GM23248 (cell line): Measurements from ENCODE around the gene ACAP2. TPM values are rescaled to one million over a fixed set of nuclear protein-coding genes. Genes with fewer than 3 reads are reported as not detected.

Experiments
- DNase-seq: peaks from one replicate; pipeline ENCODE4 v3.0.0-alpha.2; 2015
- H2AFZ ChIP-seq: fragments of 200-600 bp; sonication (generic); 2 replicates; pipeline ENCODE4 v1.6.1; 2016; ENCODE audit warnings: antibody characterized with exemption
- H3F3A ChIP-seq: fragments of 200-600 bp; sonication (generic); 2 replicates; pipeline ENCODE4 v1.6.1; 2016; ENCODE audit warnings: mild to moderate bottlenecking, antibody characterized with exemption, mixed run types; ENCODE audit not compliant: insufficient read depth
- H3K27ac ChIP-seq: fragments of 200-600 bp; sonication (generic); 2 replicates; pipeline ENCODE4 v1.5.1; 2016; ENCODE audit warnings: mild to moderate bottlenecking
- H3K27me3 ChIP-seq: fragments of 200-600 bp; sonication (generic); replicated peaks from 2 replicates; pipeline ENCODE4 v1.6.1; 2016; ENCODE audit warnings: mild to moderate bottlenecking; ENCODE audit not compliant: insufficient read depth
- H3K36me3 ChIP-seq: fragments of 200-600 bp; sonication (generic); 2 replicates; pipeline ENCODE4 v1.6.1; 2016; ENCODE audit warnings: low read depth, mild to moderate bottlenecking
- H3K4me1 ChIP-seq: fragments of 200-600 bp; sonication (generic); 2 replicates; pipeline ENCODE4 v1.6.1; 2016; ENCODE audit warnings: mild to moderate bottlenecking; ENCODE audit not compliant: insufficient read depth
- H3K4me2 ChIP-seq: fragments of 200-600 bp; sonication (generic); one replicate; pipeline ENCODE4 v1.6.1; 2016; ENCODE audit warnings: mild to moderate bottlenecking; ENCODE audit not compliant: unreplicated experiment
- H3K4me3 ChIP-seq: fragments of 200-600 bp; sonication (generic); 2 replicates; pipeline ENCODE4 v1.5.1; 2016; ENCODE audit warnings: mild to moderate bottlenecking
- H3K79me2 ChIP-seq: fragments of 200-600 bp; sonication (generic); 2 replicates; pipeline ENCODE4 v1.6.1; 2016; ENCODE audit warnings: mild to moderate bottlenecking; ENCODE audit not compliant: insufficient read depth
- H3K9ac ChIP-seq: fragments of 200-600 bp; sonication (generic); 2 replicates; pipeline ENCODE4 v1.6.1; 2016; ENCODE audit warnings: mild to moderate bottlenecking
- H3K9me2 ChIP-seq: fragments of 200-600 bp; sonication (generic); 2 replicates; pipeline ENCODE4 v1.6.1; 2016; ENCODE audit warnings: mixed run types, mild to moderate bottlenecking, moderate library complexity; ENCODE audit not compliant: insufficient read depth
- H3K9me3 ChIP-seq: fragments of 200-600 bp; sonication (generic); one replicate; pipeline ENCODE4 v1.6.1; 2017; ENCODE audit warnings: low read depth
- H4K20me1 ChIP-seq: fragments of 200-600 bp; sonication (generic); 2 replicates; pipeline ENCODE4 v1.6.0; 2016; ENCODE audit not compliant: insufficient read depth
- EZH2 ChIP-seq: fragments of 200-600 bp; sonication (generic); IDR thresholded peaks from 2 replicates; pipeline ENCODE4 v1.6.1; 2018; ENCODE audit warnings: antibody characterized with exemption, mild to moderate bottlenecking; ENCODE audit not compliant: insufficient read depth, poor library complexity, severe bottlenecking
- EZH2phosphoT487 ChIP-seq: fragments of 200-600 bp; sonication (generic); IDR thresholded peaks from 2 replicates; pipeline ENCODE4 v1.6.1; 2018; ENCODE audit warnings: antibody characterized with exemption, moderate library complexity, mild to moderate bottlenecking, low read depth; ENCODE audit not compliant: insufficient read depth
- WGBS, 2 experiments: methylation state at CpG; one replicate each; pipeline ENCODE4 v1.1.6; 2015 to 2017; ENCODE audit warnings: low lambda C conversion rate in 2 of 2, low coverage in 1 of 2; ENCODE audit errors: missing lambda C conversion rate in 2 of 2; 5-methylcytosine and 5-hydroxymethylcytosine counted together
- in situ Hi-C: fragments of 300-500 bp; cut with MboI; formaldehyde crosslinking; loops from 2 replicates; pipeline ENCODE4 v1.15.0; 2020
- polyA plus RNA-seq: library from polyadenylated mRNA; unstranded; fragments of >200 nt; fragmentation: Nextera tagmentation; extraction: Ambion mirVana; gene quantifications from 2 replicates; pipeline ENCODE4 v1.2.1, GENCODE V29; 2016
- total RNA-seq: library from RNA; depleted of rRNA; stranded (reverse); fragments of >200 nt; shearing (Covaris generic); gene quantifications from 2 replicates; pipeline ENCODE4 v1.2.3, GENCODE V29; 2014

ACAP2 gene
- total and polyA plus RNA-seq, 2 experiments from 2014 or later: 47.8 to 49.9 TPM

GRCh38 chr3:195352895-195353488 lies 89.8 kb downstream of the ACAP2 start:
- Histone ChIP-seq H3K9me2 (no peaks in the 10 kb centered on the region), H3K4me1 (peaks cover 13% of the 10 kb centered on the region), H3K27ac (peak overlapping the region; percentile 88), H3K4me2 (no peak overlapping the region), H4K20me1 (no peaks in the 10 kb centered on the region), H3K27me3 (no peaks in the 10 kb centered on the region), H3F3A (peaks cover 25% of the 10 kb centered on the region), H3K79me2 (peaks cover 70% of the 10 kb centered on the region), H3K4me3 (no peak overlapping the region), H2AFZ (no peak overlapping the region), H3K9ac (peak overlapping the region; percentile 39), H3K9me3 (no peaks in the 10 kb centered on the region), H3K36me3 (peaks cover 5% of the 10 kb centered on the region; the same call in 1 of the 2 replicates)
- in situ Hi-C loops: no loop called here
- DNase-seq: peak; percentile 93
- TF ChIP-seq EZH2phosphoT487: no peak
- TF ChIP-seq EZH2: no peak
- WGBS, 2 experiments: 73 to 83% methylated on average over 4 of the region's 4 CpGs

- no peak overlapping the region for H2AFZ ChIP-seq
Observed at GRCh38 chr3:195348426-195349115, 94.2 kb downstream of the ACAP2 start.

GRCh38 chr3:195337747-195338146 lies 105.1 kb downstream of the ACAP2 start:
- H4K20me1 ChIP-seq: no peaks in the 10 kb centered on the region
- 94 to 95% methylated on average over 8 of the region's 8 CpGs for WGBS, 2 experiments
- no peaks in the 10 kb centered on the region for H3F3A ChIP-seq
- H3K4me1 ChIP-seq: no peaks in the 10 kb centered on the region
- H2AFZ ChIP-seq: no peak overlapping the region
- no peak overlapping the region for H3K27ac ChIP-seq
- in situ Hi-C loops: no loop called here
- H3K4me3 ChIP-seq: no peak overlapping the region
- no peak overlapping the region for H3K4me2 ChIP-seq
- H3K27me3 ChIP-seq: no peaks in the 10 kb centered on the region
- no peaks in the 10 kb centered on the region for H3K9me2 ChIP-seq
- peaks cover 5% of the 10 kb centered on the region; the same call in 1 of the 2 replicates for H3K36me3 ChIP-seq
- H3K79me2 ChIP-seq: no peaks in the 10 kb centered on the region
- DNase-seq: no peak
- H3K9ac ChIP-seq: no peak overlapping the region
- H3K9me3 ChIP-seq: no peaks in the 10 kb centered on the region
- TF ChIP-seq EZH2 (no peak), EZH2phosphoT487 (no peak)

More at GRCh38 chr3:195348426-195349115, 94.2 kb downstream of the ACAP2 start:
- Histone ChIP-seq H3K4me1 (peaks cover 12% of the 10 kb centered on the region), H3K9me3 (no peaks in the 10 kb centered on the region), H3K36me3 (peaks cover 5% of the 10 kb centered on the region; the same call in 1 of the 2 replicates), H3K4me3 (no peak overlapping the region), H4K20me1 (no peaks in the 10 kb centered on the region), H3K9me2 (no peaks in the 10 kb centered on the region), H3K79me2 (peaks cover 75% of the 10 kb centered on the region), H3F3A (peaks cover 15% of the 10 kb centered on the region), H3K27me3 (no peaks in the 10 kb centered on the region), H3K9ac (no peak overlapping the region), H3K27ac (no peak overlapping the region), H3K4me2 (no peak overlapping the region)
- in situ Hi-C loops: no loop called here
- DNase-seq: no peak
- no peak for TF ChIP-seq EZH2
- no peak for TF ChIP-seq EZH2phosphoT487
- 94 to 96% methylated on average over 5 of the region's 5 CpGs for WGBS, 2 experiments

GRCh38 chr3:195334967-195335366 lies 107.9 kb downstream of the ACAP2 start:
- TF ChIP-seq EZH2phosphoT487: no peak
- no peak for TF ChIP-seq EZH2
- Histone ChIP-seq H4K20me1 (no peaks in the 10 kb centered on the region), H3K9me2 (no peaks in the 10 kb centered on the region), H3K9ac (no peak overlapping the region), H3F3A (no peaks in the 10 kb centered on the region), H2AFZ (no peak overlapping the region), H3K27ac (no peak overlapping the region), H3K4me2 (no peak overlapping the region), H3K27me3 (no peaks in the 10 kb centered on the region), H3K79me2 (no peaks in the 10 kb centered on the region), H3K4me3 (no peak overlapping the region), H3K36me3 (peaks cover 10% of the 10 kb centered on the region), H3K9me3 (no peaks in the 10 kb centered on the region), H3K4me1 (no peaks in the 10 kb centered on the region)
- 91 to 93% methylated on average over 1 of the region's 1 CpG for WGBS, 2 experiments
- in situ Hi-C loops: no loop called here
- DNase-seq: no peak
